Cardiac muscle cell (in vitro differentiated cells and primary cell): ENCODE data around the gene BLM. TPM values are rescaled to one million over a fixed set of nuclear protein-coding genes. Genes with fewer than 3 reads are reported as not detected.

Source experiments
- DNase-seq, 2 donors: peaks; one replicate each; pipeline versions ENCODE4 v3.0.0 to v3.0.0-alpha.2; 2010 to 2017; ENCODE audit warnings: low read depth in 1 of 2, low spot score in 1 of 2
- H3K27ac ChIP-seq: fragments of 200-600 bp; sonication (generic); 2 replicates; pipeline ENCODE4 v1.5.1; 2016
- H3K27me3 ChIP-seq: fragments of 200-600 bp; sonication (generic); 2 replicates; pipeline ENCODE4 v1.6.0; 2016; ENCODE audit warnings: control low read depth
- H3K36me3 ChIP-seq: fragments of 200-600 bp; sonication (generic); 2 replicates; pipeline ENCODE4 v1.5.1; 2016; ENCODE audit warnings: control low read depth
- H3K4me1 ChIP-seq: fragments of 200-600 bp; sonication (generic); 2 replicates; pipeline ENCODE4 v1.8.1; 2017; ENCODE audit warnings: low read depth, mild to moderate bottlenecking, mixed run types
- H3K4me3 ChIP-seq: fragments of 200-600 bp; sonication (generic); 2 replicates; pipeline ENCODE4 v1.5.1; 2016; ENCODE audit warnings: mild to moderate bottlenecking
- H3K9me3 ChIP-seq: fragments of 200-600 bp; sonication (generic); 2 replicates; pipeline ENCODE4 v1.5.1; 2017; ENCODE audit warnings: low read depth, mild to moderate bottlenecking, control low read depth
- CTCF ChIP-seq: IDR thresholded peaks from 2 replicates; pipeline ENCODE4 v1.5.1; 2012; ENCODE audit warnings: low read depth, mild to moderate bottlenecking, low read length
- polyA plus RNA-seq: library from polyadenylated mRNA; unstranded; fragments of >200 nt; fragmentation: Nextera tagmentation; extraction: Ambion mirVana; gene quantifications from 2 replicates; pipeline ENCODE4 v1.2.1, GENCODE V29; 2016
- total RNA-seq: library from RNA; depleted of rRNA; stranded (reverse); fragments of >200 nt; gene quantifications from 2 replicates; pipeline ENCODE4 v1.2.3, GENCODE V29; 2016

The BLM gene
- total and polyA plus RNA-seq, 2 experiments from 2014 or later: 2.6 to 6.3 TPM

- TF ChIP-seq CTCF: no peak
- Histone ChIP-seq H3K27ac (no peak overlapping the region), H3K4me3 (no peak overlapping the region), H3K4me1 (no peaks in the 10 kb centered on the region), H3K27me3 (no peaks in the 10 kb centered on the region), H3K36me3 (no peaks in the 10 kb centered on the region), H3K9me3 (no peaks in the 10 kb centered on the region)
- no peak for DNase-seq
Observed at GRCh38 chr15:90690585-90690984, 26.6 kb upstream of the BLM start.

- Histone ChIP-seq H3K36me3 (no peaks in the 10 kb centered on the region), H3K27ac (no peak overlapping the region), H3K4me3 (no peak overlapping the region), H3K4me1 (no peaks in the 10 kb centered on the region), H3K27me3 (no peaks in the 10 kb centered on the region), H3K9me3 (no peaks in the 10 kb centered on the region)
- TF ChIP-seq CTCF: peak; percentile 8
- no peak for DNase-seq
Observed at GRCh38 chr15:90691369-90691768, 25.8 kb upstream of the BLM start.

- no peaks in the 10 kb centered on the region for H3K9me3 ChIP-seq
- H3K27me3 ChIP-seq: no peaks in the 10 kb centered on the region
- no peaks in the 10 kb centered on the region for H3K4me1 ChIP-seq
- no peak for DNase-seq
- no peak overlapping the region for H3K27ac ChIP-seq
- H3K36me3 ChIP-seq: no peaks in the 10 kb centered on the region
- H3K4me3 ChIP-seq: no peak overlapping the region
- no peak for TF ChIP-seq CTCF
Observed at GRCh38 chr15:90691982-90692773, 25.0 kb upstream of the BLM start.

- no peak overlapping the region for H3K27ac ChIP-seq
- no peaks in the 10 kb centered on the region for H3K9me3 ChIP-seq
- H3K4me3 ChIP-seq: no peak overlapping the region
- no peaks in the 10 kb centered on the region for H3K36me3 ChIP-seq
- no peak for DNase-seq
- TF ChIP-seq CTCF: no peak
- no peaks in the 10 kb centered on the region for H3K4me1 ChIP-seq
- H3K27me3 ChIP-seq: no peaks in the 10 kb centered on the region
Observed at GRCh38 chr15:90694987-90695386, 22.2 kb upstream of the BLM start.

GRCh38 chr15:90697175-90697574, 20.0 kb upstream of the BLM start:
- TF ChIP-seq CTCF: no peak
- Histone ChIP-seq H3K36me3 (no peaks in the 10 kb centered on the region), H3K4me3 (no peak overlapping the region), H3K4me1 (no peaks in the 10 kb centered on the region), H3K27ac (no peak overlapping the region), H3K9me3 (no peaks in the 10 kb centered on the region), H3K27me3 (no peaks in the 10 kb centered on the region)
- DNase-seq: no peak
